Upper lobe of left lung (tissue), 4 donors: ENCODE data around the gene LAMC2.

ENCODE experiments used
- EP300 ChIP-seq, 4 donors: sonication (generic); formaldehyde crosslinking; IDR thresholded peaks; one replicate each; pipeline ENCODE4 v1.5.1; 2017; ENCODE audit warnings: antibody characterized with exemption in 4 of 4, control low read depth in 2 of 4
- POLR2A ChIP-seq, 4 donors: fragments of 450-650 bp; IDR thresholded peaks; one replicate each; pipeline ENCODE4 v1.5.1; 2016 to 2017; ENCODE audit warnings: antibody characterized with exemption in 4 of 4, mild to moderate bottlenecking in 2 of 4
- TF ChIP-seq, protein P1 (sequence below), 6 experiments: fragments of 450-650 bp in 4 of 6; fragments of 200-600 bp in 2 of 6; sonication (generic) in 2 of 6; IDR thresholded peaks; one replicate each; pipeline ENCODE4 v1.5.1; 2016 to 2019; ENCODE audit warnings: antibody characterized with exemption in 6 of 6

- TF ChIP-seq, protein P1, sequence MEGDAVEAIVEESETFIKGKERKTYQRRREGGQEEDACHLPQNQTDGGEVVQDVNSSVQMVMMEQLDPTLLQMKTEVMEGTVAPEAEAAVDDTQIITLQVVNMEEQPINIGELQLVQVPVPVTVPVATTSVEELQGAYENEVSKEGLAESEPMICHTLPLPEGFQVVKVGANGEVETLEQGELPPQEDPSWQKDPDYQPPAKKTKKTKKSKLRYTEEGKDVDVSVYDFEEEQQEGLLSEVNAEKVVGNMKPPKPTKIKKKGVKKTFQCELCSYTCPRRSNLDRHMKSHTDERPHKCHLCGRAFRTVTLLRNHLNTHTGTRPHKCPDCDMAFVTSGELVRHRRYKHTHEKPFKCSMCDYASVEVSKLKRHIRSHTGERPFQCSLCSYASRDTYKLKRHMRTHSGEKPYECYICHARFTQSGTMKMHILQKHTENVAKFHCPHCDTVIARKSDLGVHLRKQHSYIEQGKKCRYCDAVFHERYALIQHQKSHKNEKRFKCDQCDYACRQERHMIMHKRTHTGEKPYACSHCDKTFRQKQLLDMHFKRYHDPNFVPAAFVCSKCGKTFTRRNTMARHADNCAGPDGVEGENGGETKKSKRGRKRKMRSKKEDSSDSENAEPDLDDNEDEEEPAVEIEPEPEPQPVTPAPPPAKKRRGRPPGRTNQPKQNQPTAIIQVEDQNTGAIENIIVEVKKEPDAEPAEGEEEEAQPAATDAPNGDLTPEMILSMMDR (IDR thresholded peaks at IDR 0.05): no peak
- no peak for TF ChIP-seq EP300 (IDR thresholded peaks at IDR 0.05)
- TF ChIP-seq POLR2A (IDR thresholded peaks at IDR 0.05): no peak
These were observed 92.9 kb downstream of the LAMC2 start for GRCh38 chr1:183278739-183279591.
